ENCODE measurements around the gene NEUROG1. TPM values are rescaled to one million over a fixed set of nuclear protein-coding genes. Genes with fewer than 3 reads are reported as not detected.

Gene NEUROG1
- total RNA-seq, 4 donors from 2014 or later = not detected

DNA sequence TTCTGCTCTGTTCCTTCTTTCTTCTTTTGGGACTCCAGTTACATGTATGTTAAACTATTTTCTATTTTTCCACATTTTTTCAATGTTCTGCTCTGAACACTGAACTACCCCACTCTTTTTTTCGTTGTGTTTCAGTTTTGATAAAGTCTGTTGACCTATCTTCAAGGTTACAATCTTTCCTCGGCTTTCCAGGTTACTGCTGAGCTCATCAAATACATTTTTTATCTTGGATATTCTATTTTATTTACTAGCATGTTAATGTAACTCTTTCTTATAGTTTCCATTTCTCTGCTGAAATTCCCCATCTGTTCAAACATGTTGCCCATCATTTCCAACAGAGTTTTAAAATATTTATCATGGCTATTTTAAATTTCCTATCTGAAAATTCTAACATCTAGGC, 13.8 kb downstream of the NEUROG1 start:
- DNase-seq (no peak), ATAC-seq (no peak)
- in situ Hi-C loops (cut with MboI; ENCODE audit: low sequenced_read_pairs in 4 of 4) = no loop called here
- H3K4me3 ChIP-seq = no peak overlapping the region
- no peak for TF ChIP-seq POLR2A (IDR thresholded peaks at IDR 0.05)
- TF ChIP-seq, protein P1, sequence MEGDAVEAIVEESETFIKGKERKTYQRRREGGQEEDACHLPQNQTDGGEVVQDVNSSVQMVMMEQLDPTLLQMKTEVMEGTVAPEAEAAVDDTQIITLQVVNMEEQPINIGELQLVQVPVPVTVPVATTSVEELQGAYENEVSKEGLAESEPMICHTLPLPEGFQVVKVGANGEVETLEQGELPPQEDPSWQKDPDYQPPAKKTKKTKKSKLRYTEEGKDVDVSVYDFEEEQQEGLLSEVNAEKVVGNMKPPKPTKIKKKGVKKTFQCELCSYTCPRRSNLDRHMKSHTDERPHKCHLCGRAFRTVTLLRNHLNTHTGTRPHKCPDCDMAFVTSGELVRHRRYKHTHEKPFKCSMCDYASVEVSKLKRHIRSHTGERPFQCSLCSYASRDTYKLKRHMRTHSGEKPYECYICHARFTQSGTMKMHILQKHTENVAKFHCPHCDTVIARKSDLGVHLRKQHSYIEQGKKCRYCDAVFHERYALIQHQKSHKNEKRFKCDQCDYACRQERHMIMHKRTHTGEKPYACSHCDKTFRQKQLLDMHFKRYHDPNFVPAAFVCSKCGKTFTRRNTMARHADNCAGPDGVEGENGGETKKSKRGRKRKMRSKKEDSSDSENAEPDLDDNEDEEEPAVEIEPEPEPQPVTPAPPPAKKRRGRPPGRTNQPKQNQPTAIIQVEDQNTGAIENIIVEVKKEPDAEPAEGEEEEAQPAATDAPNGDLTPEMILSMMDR (IDR thresholded peaks at IDR 0.05 in 4 of 5, conservative IDR thresholded peaks at IDR 0.05 in 1 of 5) = no peak
- H3K36me3 ChIP-seq = no peaks in the 10 kb centered on the region
- H3K27me3 ChIP-seq = peaks cover 5 to 9% (median 9%) of the 10 kb centered on the region in 3 donors
- H3K27ac ChIP-seq = no peak overlapping the region
- no peaks in the 10 kb centered on the region for H3K4me1 ChIP-seq
- H3K9me3 ChIP-seq = no peaks in the 10 kb centered on the region
- intact Hi-C loops (cut with DNase I; ENCODE audit: low total_unique reads) = no loop called here

DNA sequence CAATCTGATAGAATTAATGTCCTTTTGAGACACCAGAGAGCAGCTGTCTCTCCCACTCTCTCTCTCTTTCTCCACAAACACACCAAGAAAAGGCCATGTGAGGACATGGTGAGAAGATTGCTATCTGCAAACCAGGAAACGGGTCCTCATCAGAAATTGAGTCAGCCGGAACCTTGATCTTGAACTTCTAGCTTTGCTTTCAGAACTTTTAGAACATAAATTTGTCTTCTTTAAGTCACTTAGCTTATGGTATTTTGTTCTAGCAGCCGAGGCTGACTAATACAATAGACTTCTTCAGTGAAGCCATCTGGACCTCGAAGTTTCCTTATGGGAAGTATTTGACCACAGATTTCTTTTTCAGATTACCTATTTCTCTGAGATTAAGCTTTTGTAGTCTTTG, 18.1 kb downstream of the NEUROG1 start:
- H3K36me3 ChIP-seq = no peaks in the 10 kb centered on the region
- H3K4me3 ChIP-seq = no peak overlapping the region
- TF ChIP-seq, protein P1 (IDR thresholded peaks at IDR 0.05 in 4 of 5, conservative IDR thresholded peaks at IDR 0.05 in 1 of 5) = no peak
- no peak for TF ChIP-seq POLR2A (IDR thresholded peaks at IDR 0.05)
- no peak overlapping the region for H3K27ac ChIP-seq
- no peaks in the 10 kb centered on the region for H3K4me1 ChIP-seq
- ATAC-seq (no peak), DNase-seq (no peak)
- no peaks in the 10 kb centered on the region for H3K27me3 ChIP-seq
- intact Hi-C loops (cut with DNase I; ENCODE audit: low total_unique reads) (no loop called here), in situ Hi-C loops (cut with MboI; ENCODE audit: low sequenced_read_pairs in 4 of 4) (no loop called here)
- no peaks in the 10 kb centered on the region for H3K9me3 ChIP-seq

DNA sequence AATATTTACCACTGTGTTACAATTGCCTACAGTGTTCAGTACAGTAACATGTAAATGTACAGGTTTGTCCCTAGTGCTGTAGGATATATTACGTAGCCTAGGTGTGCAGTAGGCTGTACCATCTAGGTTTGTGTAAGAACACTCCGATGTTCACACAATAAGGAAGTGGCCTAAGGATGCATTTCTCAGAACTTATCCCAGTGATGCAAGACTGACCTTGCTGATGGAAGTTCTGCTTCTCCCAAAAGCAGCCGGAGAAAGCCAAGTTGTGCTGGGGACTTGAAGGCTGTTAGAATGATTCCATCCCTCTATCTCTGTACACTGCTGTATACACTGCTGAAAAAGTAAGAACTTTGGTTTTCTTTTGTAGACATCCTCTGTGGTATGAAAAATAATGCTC, 21.6 kb downstream of the NEUROG1 start:
- intact Hi-C loops (cut with DNase I; ENCODE audit: low total_unique reads) (no loop called here), in situ Hi-C loops (cut with MboI; ENCODE audit: low sequenced_read_pairs in 4 of 4) (no loop called here)
- no peak overlapping the region for H3K27ac ChIP-seq
- peaks cover 0 to 9% (median 0%) of the 10 kb centered on the region in 3 donors for H3K27me3 ChIP-seq
- TF ChIP-seq POLR2A (IDR thresholded peaks at IDR 0.05) = no peak
- TF ChIP-seq, protein P1 (IDR thresholded peaks at IDR 0.05 in 4 of 5, conservative IDR thresholded peaks at IDR 0.05 in 1 of 5) = no peak
- no peak overlapping the region for H3K4me3 ChIP-seq
- H3K4me1 ChIP-seq = no peaks in the 10 kb centered on the region
- DNase-seq (no peak), ATAC-seq (no peak)
- H3K36me3 ChIP-seq = no peaks in the 10 kb centered on the region
- no peaks in the 10 kb centered on the region for H3K9me3 ChIP-seq

DNA sequence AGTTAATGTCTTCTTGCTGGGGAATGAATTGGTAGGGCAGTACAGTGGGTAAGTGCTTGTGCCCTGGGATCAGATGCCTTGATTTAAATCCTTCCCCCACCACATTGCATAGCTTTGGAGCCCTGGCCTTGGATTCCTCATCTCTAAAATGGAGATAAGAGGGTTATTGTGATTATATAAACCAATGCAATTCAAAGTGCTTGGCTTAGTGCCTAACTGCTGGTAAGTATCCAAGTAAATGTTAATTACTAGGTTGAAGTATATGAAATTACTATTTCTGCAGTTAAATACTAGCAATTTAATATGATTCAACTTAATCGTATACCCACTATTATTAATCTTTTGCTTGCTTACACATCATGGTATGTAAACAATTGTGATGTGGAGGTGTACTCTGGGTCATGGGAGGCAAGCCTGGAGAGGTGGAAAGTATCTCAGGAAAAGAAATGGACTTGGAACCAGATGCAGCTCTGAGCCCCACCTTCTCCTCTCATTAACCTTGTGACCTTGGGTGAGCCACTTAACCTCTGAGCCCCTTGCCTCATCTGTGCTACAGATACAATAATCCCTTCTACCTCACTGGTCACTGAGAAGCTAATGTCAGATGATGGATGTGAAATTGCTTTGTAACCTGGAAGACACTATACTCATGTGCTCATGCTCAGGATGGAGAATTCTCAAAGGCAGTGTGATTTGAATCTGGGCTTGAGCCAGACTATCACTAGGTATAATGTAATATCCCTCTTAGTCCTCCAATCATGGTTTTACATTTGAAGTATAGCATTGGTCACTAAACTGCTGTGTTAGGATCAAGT, 23.8 kb downstream of the NEUROG1 start:
- Histone ChIP-seq H3K4me1 (no peaks in the 10 kb centered on the region), H3K27me3 (peaks cover 0 to 9% (median 4%) of the 10 kb centered on the region in 3 donors), H3K36me3 (no peaks in the 10 kb centered on the region), H3K4me3 (no peak overlapping the region), H3K9me3 (no peaks in the 10 kb centered on the region), H3K27ac (no peak overlapping the region)
- in situ Hi-C loops (cut with MboI; ENCODE audit: low sequenced_read_pairs in 4 of 4) (no loop called here), intact Hi-C loops (cut with DNase I; ENCODE audit: low total_unique reads) (no loop called here)
- DNase-seq (no peak), ATAC-seq (no peak)
- no peak for TF ChIP-seq POLR2A (IDR thresholded peaks at IDR 0.05)
- TF ChIP-seq, protein P1 (IDR thresholded peaks at IDR 0.05 in 4 of 5, conservative IDR thresholded peaks at IDR 0.05 in 1 of 5) = no peak

Data from gastrocnemius medialis (tissue), 4 donors.